Nephron (organoid): Measurements from ENCODE around the gene PALD1.
A peak's percentile ranks its signal among the peaks of the same experiment; 100 is the strongest.

Source experiments
- H3K27ac Mint-ChIP-seq, 3 experiments: 2 replicates each; pipeline ENCODE4 v1.8.0; 2020; ENCODE audit warnings: mixed read lengths in 3 of 3, mild to moderate bottlenecking in 2 of 3, moderate library complexity in 1 of 3
- H3K27me3 Mint-ChIP-seq: 2 replicates; pipeline ENCODE4 v1.8.0; 2021; ENCODE audit warnings: low read depth, mild to moderate bottlenecking, moderate library complexity, mixed read lengths
- H3K36me3 Mint-ChIP-seq: 2 replicates; pipeline ENCODE4 v1.8.0; 2020; ENCODE audit warnings: low read depth, mixed read lengths
- H3K4me1 Mint-ChIP-seq: 2 replicates; pipeline ENCODE4 v1.8.0; 2020; ENCODE audit warnings: mixed read lengths
- H3K4me3 Mint-ChIP-seq, 3 experiments: 2 replicates each; pipeline ENCODE4 v1.8.0; 2020; ENCODE audit warnings: mild to moderate bottlenecking in 3 of 3, mixed read lengths in 3 of 3, moderate library complexity in 2 of 3
- H3K9me3 Mint-ChIP-seq: 2 replicates; pipeline ENCODE4 v1.8.0; 2020; ENCODE audit warnings: mixed read lengths
- TF ChIP-seq, protein P1 (sequence below), 3 experiments: fragments of 200-600 bp; sonication (generic); IDR thresholded peaks; one replicate each; pipeline ENCODE4 v1.5.0; 2021; ENCODE audit warnings: antibody characterized with exemption in 3 of 3; ENCODE audit not compliant: unreplicated experiment in 3 of 3

Gene PALD1

GRCh38 chr10:70535451-70535850 lies 56.9 kb downstream of the PALD1 start:
- H3K4me3 Mint-ChIP-seq = no peak overlapping the region
- TF ChIP-seq, protein P1, sequence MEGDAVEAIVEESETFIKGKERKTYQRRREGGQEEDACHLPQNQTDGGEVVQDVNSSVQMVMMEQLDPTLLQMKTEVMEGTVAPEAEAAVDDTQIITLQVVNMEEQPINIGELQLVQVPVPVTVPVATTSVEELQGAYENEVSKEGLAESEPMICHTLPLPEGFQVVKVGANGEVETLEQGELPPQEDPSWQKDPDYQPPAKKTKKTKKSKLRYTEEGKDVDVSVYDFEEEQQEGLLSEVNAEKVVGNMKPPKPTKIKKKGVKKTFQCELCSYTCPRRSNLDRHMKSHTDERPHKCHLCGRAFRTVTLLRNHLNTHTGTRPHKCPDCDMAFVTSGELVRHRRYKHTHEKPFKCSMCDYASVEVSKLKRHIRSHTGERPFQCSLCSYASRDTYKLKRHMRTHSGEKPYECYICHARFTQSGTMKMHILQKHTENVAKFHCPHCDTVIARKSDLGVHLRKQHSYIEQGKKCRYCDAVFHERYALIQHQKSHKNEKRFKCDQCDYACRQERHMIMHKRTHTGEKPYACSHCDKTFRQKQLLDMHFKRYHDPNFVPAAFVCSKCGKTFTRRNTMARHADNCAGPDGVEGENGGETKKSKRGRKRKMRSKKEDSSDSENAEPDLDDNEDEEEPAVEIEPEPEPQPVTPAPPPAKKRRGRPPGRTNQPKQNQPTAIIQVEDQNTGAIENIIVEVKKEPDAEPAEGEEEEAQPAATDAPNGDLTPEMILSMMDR (IDR thresholded peaks at IDR 0.05; ENCODE audit: unreplicated experiment in 3 of 3) = no peak
- H3K4me1 Mint-ChIP-seq = peaks cover 34% of the 10 kb centered on the region
- no peaks in the 10 kb centered on the region for H3K36me3 Mint-ChIP-seq
- H3K27ac Mint-ChIP-seq = peak overlapping the region in 2 of 3 experiments; percentile 68 to 77
- H3K27me3 Mint-ChIP-seq = peaks cover 12% of the 10 kb centered on the region
- no peaks in the 10 kb centered on the region for H3K9me3 Mint-ChIP-seq

DNA sequence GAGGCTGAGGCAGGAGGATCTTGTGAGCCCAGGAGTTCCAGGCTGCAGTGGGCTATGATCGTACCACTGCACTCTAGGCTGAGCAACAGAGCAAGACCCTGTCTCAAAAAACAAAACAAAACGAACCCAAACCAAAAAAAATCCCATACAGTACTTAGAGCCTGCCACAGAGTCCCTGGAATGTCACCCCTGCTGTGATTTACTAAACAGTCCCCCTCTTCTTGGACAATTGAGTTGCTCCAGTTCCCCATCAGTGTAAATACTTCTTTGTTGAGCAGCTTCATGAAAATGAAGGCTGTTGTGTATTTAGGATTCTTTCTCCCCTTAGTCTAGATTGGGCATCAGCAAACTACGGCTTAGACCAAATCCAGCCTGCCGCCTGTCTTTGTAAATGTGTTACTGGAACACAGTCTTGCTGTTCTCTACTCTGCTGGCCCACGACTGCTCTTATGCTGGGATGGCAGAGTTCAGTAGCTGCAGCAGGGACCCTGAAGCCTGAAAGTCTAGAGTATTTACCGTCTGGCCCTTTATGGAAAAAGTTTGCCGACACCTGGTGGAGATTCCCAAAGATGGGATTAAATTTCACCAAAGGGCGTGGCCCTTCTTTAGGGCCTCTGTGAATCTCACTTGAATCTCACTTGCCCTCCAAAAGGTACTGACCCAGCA lies 57.8 kb downstream of the PALD1 start:
- peaks cover 12% of the 10 kb centered on the region for H3K27me3 Mint-ChIP-seq
- H3K9me3 Mint-ChIP-seq = no peaks in the 10 kb centered on the region
- H3K4me1 Mint-ChIP-seq = peaks cover 34% of the 10 kb centered on the region
- H3K36me3 Mint-ChIP-seq = no peaks in the 10 kb centered on the region
- H3K27ac Mint-ChIP-seq = peak overlapping the region in 2 of 3 experiments; percentile 77 to 80
- peak overlapping the region in 1 of 3 experiments; percentile 3 for H3K4me3 Mint-ChIP-seq
- TF ChIP-seq, protein P1 (IDR thresholded peaks at IDR 0.05; ENCODE audit: unreplicated experiment in 3 of 3) = peak in 1 of 3 experiments; percentile 12

GRCh38 chr10:70537398-70538194 lies 59.0 kb downstream of the PALD1 start:
- TF ChIP-seq, protein P1 (IDR thresholded peaks at IDR 0.05; ENCODE audit: unreplicated experiment in 3 of 3) = peak; percentile 24 to 45 (median 31)
- peaks cover 12% of the 10 kb centered on the region for H3K27me3 Mint-ChIP-seq
- H3K4me3 Mint-ChIP-seq = no peak overlapping the region
- no peaks in the 10 kb centered on the region for H3K9me3 Mint-ChIP-seq
- H3K4me1 Mint-ChIP-seq = peaks cover 34% of the 10 kb centered on the region
- H3K36me3 Mint-ChIP-seq = no peaks in the 10 kb centered on the region
- no peak overlapping the region for H3K27ac Mint-ChIP-seq

- H3K4me3 Mint-ChIP-seq = no peak overlapping the region
- peaks cover 31% of the 10 kb centered on the region for H3K4me1 Mint-ChIP-seq
- H3K27me3 Mint-ChIP-seq = peaks cover 12% of the 10 kb centered on the region
- no peaks in the 10 kb centered on the region for H3K9me3 Mint-ChIP-seq
- H3K36me3 Mint-ChIP-seq = peaks cover 3% of the 10 kb centered on the region
- TF ChIP-seq, protein P1 (IDR thresholded peaks at IDR 0.05; ENCODE audit: unreplicated experiment in 3 of 3) = no peak
- H3K27ac Mint-ChIP-seq = no peak overlapping the region
Measured at GRCh38 chr10:70538195-70538520, 59.6 kb downstream of the PALD1 start.

GRCh38 chr10:70538731-70539338 lies 60.3 kb downstream of the PALD1 start:
- H3K4me1 Mint-ChIP-seq = peaks cover 31% of the 10 kb centered on the region
- H3K4me3 Mint-ChIP-seq = no peak overlapping the region
- peaks cover 12% of the 10 kb centered on the region for H3K27me3 Mint-ChIP-seq
- no peak overlapping the region for H3K27ac Mint-ChIP-seq
- TF ChIP-seq, protein P1 (IDR thresholded peaks at IDR 0.05; ENCODE audit: unreplicated experiment in 3 of 3) = no peak
- H3K36me3 Mint-ChIP-seq = peaks cover 5% of the 10 kb centered on the region
- no peaks in the 10 kb centered on the region for H3K9me3 Mint-ChIP-seq
